ENCODE data around the gene AMN1.

The AMN1 gene

GRCh38 chr12:31622038-31622437 lies 106.8 kb downstream of the AMN1 start (continued):
- TF ChIP-seq ZNF266 (tag by site-specific recombination; IDR thresholded peaks at IDR 0.05; ENCODE audit: low read depth): no peak
- no peak for TF ChIP-seq ZSCAN16 (tag by site-specific recombination; IDR thresholded peaks at IDR 0.05)
- no peak for TF ChIP-seq ZNF341 (tag by site-specific recombination; IDR thresholded peaks at IDR 0.05; ENCODE audit: low read depth)
